CD4-positive, CD25-positive, alpha-beta regulatory T cell (primary cell): Measurements from ENCODE around the gene HYDIN. TPM values are rescaled to one million over a fixed set of nuclear protein-coding genes. Genes with fewer than 3 reads are reported as not detected.
"Not testable (repeated sequence)": the region's sequence is repeated elsewhere in the genome, so short reads cannot be mapped to it uniquely, and the experiment has no call there.

Experiments used
- ATAC-seq, 2 donors: fragments of 150-1000 bp; cut with Tn5 transposase; one replicate each; pipeline ENCODE4 v1.10.0; 2021; ENCODE audit warnings: low read depth in 2 of 2, moderate number of reproducible peaks in 2 of 2, moderate library complexity in 1 of 2
- DNase-seq, 3 donors: peaks; one replicate each; pipeline versions ENCODE4 v3.0.0 to v3.0.0-alpha.2; 2012 to 2022; ENCODE audit warnings: mixed read lengths in 1 of 3
- H3K27ac ChIP-seq: one replicate; pipeline ENCODE4 v1.7.0; 2013; ENCODE audit warnings: mild to moderate bottlenecking, low read length; ENCODE audit not compliant: insufficient read depth, poor library complexity, severe bottlenecking
- H3K27me3 ChIP-seq: one replicate; pipeline ENCODE4 v1.7.0; 2013; ENCODE audit warnings: low read length; ENCODE audit not compliant: control insufficient read depth, insufficient read depth
- H3K36me3 ChIP-seq: one replicate; pipeline ENCODE4 v1.7.0; 2013; ENCODE audit warnings: mild to moderate bottlenecking, low read length, moderate library complexity; ENCODE audit not compliant: control insufficient read depth, insufficient read depth
- H3K4me1 ChIP-seq: 2 replicates; pipeline ENCODE4 v1.7.0; 2013; ENCODE audit warnings: mild to moderate bottlenecking, low read length; ENCODE audit not compliant: insufficient read depth, control insufficient read depth, poor library complexity, severe bottlenecking
- H3K4me3 ChIP-seq: one replicate; pipeline ENCODE4 v1.7.0; 2013; ENCODE audit warnings: low read depth, mild to moderate bottlenecking, low read length, moderate library complexity
- H3K9me3 ChIP-seq, 2 experiments: 1 replicate in 1 of 2; 2 replicates in 1 of 2; pipeline ENCODE4 v1.7.0; 2013; ENCODE audit warnings: low read length in 2 of 2, mild to moderate bottlenecking in 1 of 2, moderate library complexity in 1 of 2; ENCODE audit not compliant: control insufficient read depth in 2 of 2
- H3K27ac Mint-ChIP-seq, 3 donors: one replicate each; pipeline ENCODE4 v1.8.0; 2020 to 2022; ENCODE audit warnings: mild to moderate bottlenecking in 3 of 3, mixed read lengths in 3 of 3, moderate library complexity in 2 of 3
- H3K27me3 Mint-ChIP-seq: one replicate; pipeline ENCODE4 v1.8.0; 2022; ENCODE audit warnings: mild to moderate bottlenecking, mixed read lengths
- H3K36me3 Mint-ChIP-seq: one replicate; pipeline ENCODE4 v1.8.0; 2020; ENCODE audit warnings: mixed read lengths
- H3K4me1 Mint-ChIP-seq, 4 donors: one replicate each; pipeline ENCODE4 v1.8.0; 2020 to 2022; ENCODE audit warnings: mixed read lengths in 4 of 4, mild to moderate bottlenecking in 1 of 4
- H3K4me3 Mint-ChIP-seq, 4 donors: one replicate each; pipeline ENCODE4 v1.8.0; 2020 to 2022; ENCODE audit warnings: mild to moderate bottlenecking in 4 of 4, mixed read lengths in 4 of 4, moderate library complexity in 3 of 4
- H3K9me3 Mint-ChIP-seq, 7 donors: one replicate each; pipeline ENCODE4 v1.8.0; 2020 to 2022; ENCODE audit warnings: mixed read lengths in 7 of 7, mild to moderate bottlenecking in 3 of 7, moderate library complexity in 2 of 7
- polyA plus RNA-seq, 4 donors: library from polyadenylated mRNA; unstranded; fragments of 300-500 nt; fragmentation: Illumina TruSeq; gene quantifications; one replicate each; pipeline ENCODE4 v1.2.3, GENCODE V29; 2021
- total RNA-seq: library from RNA; stranded (reverse); gene quantifications from one replicate; pipeline ENCODE4 v1.2.3, GENCODE V29; 2022

The HYDIN gene
- total and polyA plus RNA-seq, 5 donors from 2014 or later, result not detected

DNA sequence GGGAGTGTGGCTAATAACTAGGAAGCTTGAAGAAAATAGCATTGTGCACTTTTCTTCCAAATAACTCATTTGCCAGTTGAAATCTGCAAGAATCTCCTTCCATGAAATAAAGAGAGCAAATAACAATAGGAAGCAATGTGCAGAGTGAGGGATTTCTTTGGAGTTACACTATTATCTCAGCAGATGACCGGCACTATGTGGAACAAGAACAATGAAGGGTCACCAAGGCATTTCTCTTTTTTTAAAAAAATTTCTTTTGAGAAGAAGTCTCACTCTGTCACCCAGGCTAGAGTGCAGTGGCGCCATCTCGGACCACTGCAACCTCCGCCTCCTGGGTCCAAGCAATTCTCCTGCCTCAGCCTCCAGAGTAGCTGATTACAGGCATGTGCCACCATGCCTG lies 192.1 kb downstream of the HYDIN start:
- H3K27me3 ChIP-seq, DNase-seq, H3K4me3 ChIP-seq, H3K27ac Mint-ChIP-seq, H3K4me1 ChIP-seq, H3K36me3 Mint-ChIP-seq, H3K4me3 Mint-ChIP-seq, H3K9me3 ChIP-seq, H3K27ac ChIP-seq, H3K9me3 Mint-ChIP-seq, H3K27me3 Mint-ChIP-seq, ATAC-seq, H3K4me1 Mint-ChIP-seq, H3K36me3 ChIP-seq: not testable (repeated sequence)

DNA sequence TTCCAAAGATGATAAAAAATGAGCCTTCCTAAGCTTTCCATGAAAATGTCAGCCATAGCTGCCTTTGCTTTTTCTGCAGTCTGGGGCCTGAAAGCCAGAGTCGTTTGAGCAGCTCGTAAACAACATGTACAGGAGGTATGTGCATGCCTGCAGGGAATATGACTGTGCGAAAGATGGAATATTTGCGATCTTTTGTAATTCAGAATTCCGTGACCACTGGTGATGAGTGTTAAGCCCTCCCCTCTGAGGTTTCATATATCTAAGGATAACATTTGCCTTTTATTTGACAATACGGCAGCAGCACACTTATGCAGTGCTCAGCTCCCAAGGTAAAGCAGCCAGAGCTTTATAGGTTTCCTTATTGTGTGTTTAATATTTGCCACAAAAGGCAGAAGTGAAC lies 192.5 kb downstream of the HYDIN start:
- H3K36me3 ChIP-seq, H3K4me1 Mint-ChIP-seq, H3K36me3 Mint-ChIP-seq, H3K27me3 ChIP-seq, H3K27me3 Mint-ChIP-seq, H3K4me1 ChIP-seq, DNase-seq, H3K4me3 Mint-ChIP-seq, H3K4me3 ChIP-seq, ATAC-seq, H3K9me3 ChIP-seq, H3K9me3 Mint-ChIP-seq, H3K27ac ChIP-seq, H3K27ac Mint-ChIP-seq: not testable (repeated sequence)

DNA sequence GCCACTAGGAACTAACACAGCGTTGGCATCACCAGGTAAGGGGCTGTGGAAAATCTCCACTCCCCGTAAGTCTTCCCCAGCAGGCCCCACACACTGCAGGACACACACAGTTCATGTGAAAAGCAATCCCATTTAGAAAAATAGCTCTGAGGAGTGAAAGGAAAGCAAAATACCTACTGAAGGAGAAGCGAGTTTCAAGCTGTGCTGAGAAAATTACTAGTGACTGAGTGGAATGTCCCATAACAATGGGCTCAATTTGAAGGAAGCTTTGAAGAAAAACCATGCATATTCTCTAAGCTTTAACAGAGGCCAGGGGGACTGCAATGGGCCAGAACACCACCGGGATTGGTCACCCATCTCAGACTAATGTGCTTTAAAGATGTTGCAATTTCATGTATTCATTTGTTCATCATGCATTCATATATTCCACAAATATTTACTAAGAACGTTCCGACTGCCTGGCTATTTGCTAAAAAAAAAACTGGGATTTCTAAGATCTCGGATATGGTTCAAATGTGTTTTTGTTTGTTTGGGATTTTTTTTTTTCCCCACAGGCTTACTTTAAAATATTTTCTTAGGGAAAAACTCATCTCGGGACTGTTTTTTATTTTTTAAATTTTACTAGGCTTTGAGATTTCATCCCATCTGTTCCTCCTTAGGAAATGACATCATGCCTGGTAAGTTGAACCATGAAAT lies 202.3 kb downstream of the HYDIN start:
- H3K27me3 Mint-ChIP-seq, H3K4me3 ChIP-seq, H3K27ac ChIP-seq, H3K4me1 ChIP-seq, ATAC-seq, DNase-seq, H3K9me3 ChIP-seq, H3K4me1 Mint-ChIP-seq, H3K4me3 Mint-ChIP-seq, H3K36me3 Mint-ChIP-seq, H3K27me3 ChIP-seq, H3K27ac Mint-ChIP-seq, H3K36me3 ChIP-seq, H3K9me3 Mint-ChIP-seq: not testable (repeated sequence)

DNA sequence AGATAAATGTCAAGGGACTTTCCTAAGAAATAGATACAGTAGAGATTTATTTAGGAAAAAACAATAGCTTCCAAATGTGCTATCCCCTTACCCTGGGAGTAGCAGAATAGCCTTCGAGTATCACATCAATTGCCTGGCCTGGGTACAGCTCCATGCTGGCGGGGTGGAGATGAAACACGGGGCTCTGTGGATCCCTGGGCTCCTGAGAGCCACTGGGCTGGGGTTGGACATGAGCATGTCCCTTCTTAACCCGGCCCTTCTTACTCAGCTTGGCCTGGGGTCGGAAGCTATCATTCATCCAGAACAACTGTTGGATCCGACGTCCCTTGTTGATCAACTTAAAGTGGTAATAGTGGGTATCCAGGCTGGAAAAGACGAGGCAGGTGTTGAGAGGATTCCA lies 203.0 kb downstream of the HYDIN start:
- not testable (repeated sequence) for H3K36me3 Mint-ChIP-seq, H3K36me3 ChIP-seq, H3K27ac Mint-ChIP-seq

DNA sequence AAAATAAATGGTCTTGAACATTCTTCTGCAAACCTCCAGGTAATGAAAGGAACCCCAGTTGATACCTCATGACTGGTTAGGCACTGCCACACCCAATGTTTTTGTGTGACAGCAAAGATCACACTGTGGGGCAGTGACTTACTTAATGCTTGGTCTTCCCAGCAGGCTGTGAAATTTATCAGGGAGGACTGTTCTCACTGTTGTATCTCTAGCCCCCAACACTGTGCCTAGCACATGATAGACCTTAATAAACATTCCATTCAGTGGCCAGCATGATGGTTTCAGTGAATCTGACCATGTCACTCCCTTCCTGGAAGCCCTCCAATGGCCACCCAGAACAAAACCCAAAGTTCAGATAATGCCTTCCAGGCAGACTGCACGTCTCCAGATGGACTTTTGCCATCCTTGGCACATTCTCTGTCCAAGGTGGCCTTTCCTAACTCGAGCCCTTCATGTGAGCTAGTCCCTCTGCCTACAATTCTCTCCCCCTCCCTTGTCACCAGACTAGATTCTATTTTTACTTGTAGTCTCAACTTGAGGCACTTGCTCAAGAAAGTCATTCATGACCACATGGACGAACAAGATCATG lies 206.6 kb downstream of the HYDIN start:
- not testable (repeated sequence) for DNase-seq, H3K9me3 Mint-ChIP-seq

More for the DNA sequence above, 203.0 kb downstream of the HYDIN start:
- H3K9me3 Mint-ChIP-seq, DNase-seq, H3K9me3 ChIP-seq, H3K4me3 Mint-ChIP-seq, H3K27me3 Mint-ChIP-seq, H3K4me1 ChIP-seq, H3K4me1 Mint-ChIP-seq, H3K4me3 ChIP-seq, H3K27me3 ChIP-seq, ATAC-seq, H3K27ac ChIP-seq: not testable (repeated sequence)

DNA sequence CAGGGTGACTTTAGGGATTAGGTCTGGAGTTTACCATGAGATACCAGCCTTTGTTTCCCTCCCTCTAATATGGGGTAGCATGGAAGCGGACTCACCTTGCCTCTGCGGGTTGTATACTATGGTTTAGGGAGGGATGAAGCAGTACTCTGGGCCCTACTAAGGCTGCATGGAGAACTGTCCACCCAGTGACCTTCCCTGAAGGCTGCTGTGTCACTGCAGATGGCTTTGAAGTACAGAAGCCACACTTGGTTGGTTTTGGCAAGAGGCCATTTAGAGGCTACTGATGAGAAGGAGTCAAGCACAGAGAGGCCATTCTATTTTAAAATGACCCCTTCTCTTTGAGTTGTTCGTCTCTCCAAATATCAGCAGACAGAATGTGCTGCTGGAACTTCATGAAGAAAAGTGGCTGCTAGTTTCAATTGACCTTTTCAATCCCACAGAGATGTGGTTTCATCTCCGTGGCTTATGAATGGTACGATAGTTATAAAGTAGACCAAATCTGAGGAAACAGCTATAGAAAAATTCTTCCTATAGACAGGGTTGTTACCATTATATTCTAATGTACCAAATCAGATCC lies 208.5 kb downstream of the HYDIN start:
- H3K9me3 Mint-ChIP-seq, result not testable (repeated sequence)

More for the DNA sequence above, 206.6 kb downstream of the HYDIN start:
- H3K4me1 Mint-ChIP-seq, H3K9me3 ChIP-seq, ATAC-seq, H3K27me3 Mint-ChIP-seq, H3K27ac Mint-ChIP-seq, H3K4me1 ChIP-seq, H3K4me3 Mint-ChIP-seq, H3K27ac ChIP-seq, H3K36me3 ChIP-seq, H3K36me3 Mint-ChIP-seq, H3K27me3 ChIP-seq, H3K4me3 ChIP-seq: not testable (repeated sequence)

DNA sequence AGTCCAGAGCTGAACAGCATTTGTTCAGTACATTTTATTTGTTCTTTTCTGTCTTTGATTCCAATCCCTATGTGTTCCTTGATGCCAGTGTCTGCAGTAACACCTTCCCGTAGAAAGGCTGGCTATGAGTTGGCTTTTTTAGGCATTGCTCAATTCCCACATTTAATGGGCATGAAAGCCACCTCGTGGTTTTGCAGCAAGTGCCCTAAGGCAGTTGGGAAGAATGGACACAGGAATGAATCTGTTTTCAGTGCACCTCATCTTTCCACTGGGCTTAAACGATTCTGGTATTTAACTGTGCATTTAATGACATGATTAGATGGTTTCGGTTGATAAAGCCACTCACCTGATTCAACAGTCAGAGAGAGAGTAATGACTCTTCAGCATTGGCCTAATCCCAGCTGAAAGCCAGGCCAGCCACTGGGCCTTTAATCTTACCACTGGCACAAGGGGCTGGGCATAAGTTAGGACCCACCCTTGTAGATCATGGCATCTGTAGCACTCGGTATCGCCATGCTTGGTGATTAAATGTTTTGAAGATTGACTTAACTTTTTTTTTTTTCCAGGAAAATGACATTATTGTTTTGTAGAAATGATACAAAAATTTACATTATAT lies 211.3 kb downstream of the HYDIN start:
- not testable (repeated sequence) for H3K36me3 Mint-ChIP-seq, DNase-seq, H3K9me3 Mint-ChIP-seq, ATAC-seq, H3K4me3 Mint-ChIP-seq, H3K4me3 ChIP-seq, H3K4me1 ChIP-seq, H3K27ac ChIP-seq, H3K27ac Mint-ChIP-seq, H3K27me3 ChIP-seq, H3K27me3 Mint-ChIP-seq, H3K9me3 ChIP-seq, H3K4me1 Mint-ChIP-seq, H3K36me3 ChIP-seq

More for the DNA sequence above, 208.5 kb downstream of the HYDIN start:
- H3K4me3 Mint-ChIP-seq, H3K9me3 ChIP-seq, DNase-seq, H3K27me3 Mint-ChIP-seq, H3K36me3 ChIP-seq, ATAC-seq, H3K27ac ChIP-seq, H3K36me3 Mint-ChIP-seq, H3K4me1 Mint-ChIP-seq, H3K27me3 ChIP-seq, H3K4me3 ChIP-seq, H3K4me1 ChIP-seq, H3K27ac Mint-ChIP-seq: not testable (repeated sequence)

DNA sequence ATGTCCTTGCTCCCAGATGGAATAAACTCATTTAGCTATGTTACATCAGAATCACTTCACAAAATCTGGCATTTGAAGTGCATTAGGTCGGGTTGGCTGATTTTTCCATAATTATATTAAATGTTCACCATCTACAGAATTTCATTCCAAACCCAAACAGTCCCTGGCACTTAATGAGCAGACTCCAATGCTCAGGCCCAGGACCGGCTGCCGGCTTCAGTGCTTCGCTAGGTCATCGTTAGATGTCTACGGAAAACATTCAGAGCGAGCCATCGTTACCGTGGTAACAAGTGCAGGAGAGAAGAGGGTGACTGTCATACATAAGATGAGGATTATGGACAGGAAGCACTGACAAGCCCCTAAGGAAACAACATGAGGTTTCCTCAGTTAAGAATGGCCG lies 215.1 kb downstream of the HYDIN start:
- not testable (repeated sequence) for H3K36me3 Mint-ChIP-seq, H3K9me3 Mint-ChIP-seq, H3K4me1 Mint-ChIP-seq, H3K4me3 Mint-ChIP-seq, ATAC-seq, H3K27ac ChIP-seq, H3K27me3 ChIP-seq, H3K9me3 ChIP-seq, H3K4me3 ChIP-seq, H3K36me3 ChIP-seq, DNase-seq, H3K4me1 ChIP-seq, H3K27me3 Mint-ChIP-seq, H3K27ac Mint-ChIP-seq
